ENCODE measurements around the gene PCDHGC5.

GRCh38 chr5:141532726-141533125 is 43.8 kb downstream of the PCDHGC5 start:
- TF ChIP-seq YY1 (IDR thresholded peaks at IDR 0.05; ENCODE audit: low read depth) (no peak), CEBPB (IDR thresholded peaks at IDR 0.05) (no peak), NFIC (IDR thresholded peaks at IDR 0.05) (no peak), TAF1 (IDR thresholded peaks at IDR 0.05; ENCODE audit: low read depth) (no peak), REST (IDR thresholded peaks at IDR 0.05; ENCODE audit: low read depth) (no peak), RAD21 (IDR thresholded peaks at IDR 0.05; ENCODE audit: low read depth) (no peak), FOXM1 (IDR thresholded peaks at IDR 0.05; ENCODE audit: borderline replicate concordance, low read depth) (no peak), EP300 (IDR thresholded peaks at IDR 0.05; ENCODE audit: borderline replicate concordance) (no peak), ZBTB7A (IDR thresholded peaks at IDR 0.05; ENCODE audit: low read depth) (no peak), CREB1 (IDR thresholded peaks at IDR 0.05; ENCODE audit: low read depth) (no peak)
- TF ChIP-seq, protein P1, sequence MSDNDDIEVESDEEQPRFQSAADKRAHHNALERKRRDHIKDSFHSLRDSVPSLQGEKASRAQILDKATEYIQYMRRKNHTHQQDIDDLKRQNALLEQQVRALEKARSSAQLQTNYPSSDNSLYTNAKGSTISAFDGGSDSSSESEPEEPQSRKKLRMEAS (IDR thresholded peaks at IDR 0.05): no peak
